Measurements from ENCODE around the gene SNCG. TPM values are rescaled to one million over a fixed set of nuclear protein-coding genes. Genes with fewer than 3 reads are reported as not detected.

Gene SNCG
- total RNA-seq, 1 donor from 2014 or later = 24.7 TPM

GRCh38 chr10:86956848-86957448 lies 1.5 kb upstream of the SNCG start:
- DNase-seq (ENCODE audit: missing footprints) = no peak
- no peak for ATAC-seq
- intact Hi-C loops (cut with DNase I) = no loop called here

GRCh38 chr10:86957471-86958115 lies 806 bp upstream of the SNCG start, which contains the start of gene MMRN2:
Gene MMRN2, minus strand, starts transcription at chr10:86957615. Its CDS starts 74 bp downstream, at chr10:86957541.
- intact Hi-C loops (cut with DNase I) = no loop called here
- no peak for DNase-seq (ENCODE audit: missing footprints)
- no peak for ATAC-seq

- intact Hi-C loops (cut with DNase I) = no loop called here
- DNase-seq (ENCODE audit: missing footprints) = peak; percentile 77
- ATAC-seq = peak; percentile 47
These were observed 720 bp downstream of the SNCG start for GRCh38 chr10:86958901-86959736.

- no peak for ATAC-seq
- intact Hi-C loops (cut with DNase I) = loop anchor here (2.0 kb wide), 1 partner anchor 21 kb away; no protein-coding TSS in a partner anchor
These were observed 1.3 kb downstream of the SNCG start for GRCh38 chr10:86959737-86960002.

GRCh38 chr10:86960003-86960862 lies 1.8 kb downstream of the SNCG start:
- DNase-seq (ENCODE audit: missing footprints) (peak; percentile 75), ATAC-seq (peak; percentile 62)
- intact Hi-C loops (cut with DNase I) = loop anchor here (2.0 kb wide), 1 partner anchor 21 kb away; no protein-coding TSS in a partner anchor

More at GRCh38 chr10:86959737-86960002, 1.3 kb downstream of the SNCG start:
- DNase-seq (ENCODE audit: missing footprints) = no peak

GRCh38 chr10:86960863-86961434 lies 2.5 kb downstream of the SNCG start:
- intact Hi-C loops (cut with DNase I) = loop anchor here (2.0 kb wide), 1 partner anchor 22 kb away; no protein-coding TSS in a partner anchor
- DNase-seq (ENCODE audit: missing footprints) (no peak), ATAC-seq (no peak)

GRCh38 chr10:86961481-86962091 lies 3.2 kb downstream of the SNCG start:
- intact Hi-C loops (cut with DNase I) = loop anchor here (2.0 kb wide), 1 partner anchor 23 kb away; no protein-coding TSS in a partner anchor
- DNase-seq (ENCODE audit: missing footprints) (no peak), ATAC-seq (no peak)

- DNase-seq (ENCODE audit: missing footprints) = no peak
- intact Hi-C loops (cut with DNase I) = no loop called here
- ATAC-seq = no peak
These were observed 4.0 kb downstream of the SNCG start for GRCh38 chr10:86962136-86962980.

- ATAC-seq = no peak
- intact Hi-C loops (cut with DNase I) = no loop called here
- DNase-seq (ENCODE audit: missing footprints) = no peak
These were observed 4.5 kb downstream of the SNCG start for GRCh38 chr10:86962981-86963310.

- no peak for ATAC-seq
- no peak for DNase-seq (ENCODE audit: missing footprints)
- intact Hi-C loops (cut with DNase I) = no loop called here
These were observed 5.0 kb downstream of the SNCG start for GRCh38 chr10:86963341-86963919.

- ATAC-seq = no peak
- intact Hi-C loops (cut with DNase I) = no loop called here
- no peak for DNase-seq (ENCODE audit: missing footprints)
These were observed 5.9 kb downstream of the SNCG start for GRCh38 chr10:86964061-86964846.

GRCh38 chr10:86964847-86965190 lies 6.4 kb downstream of the SNCG start:
- intact Hi-C loops (cut with DNase I) = loop anchor here (5.0 kb wide), 1 partner anchor 268 kb away; no protein-coding TSS in a partner anchor
- DNase-seq (ENCODE audit: missing footprints) (no peak), ATAC-seq (no peak)

GRCh38 chr10:86965986-86966654 lies 7.7 kb downstream of the SNCG start:
- ATAC-seq (no peak), DNase-seq (ENCODE audit: missing footprints) (no peak)
- intact Hi-C loops (cut with DNase I) = loop anchor here (5.0 kb wide), 1 partner anchor 269 kb away; no protein-coding TSS in a partner anchor

GRCh38 chr10:86967481-86967941 lies 9.1 kb downstream of the SNCG start:
- intact Hi-C loops (cut with DNase I) = loop anchor here (5.0 kb wide), 1 partner anchor 270 kb away; no protein-coding TSS in a partner anchor
- ATAC-seq (no peak), DNase-seq (ENCODE audit: missing footprints) (no peak)

GRCh38 chr10:86968271-86968993 lies 10.0 kb downstream of the SNCG start, which contains the start of gene ADIRF:
Gene ADIRF, plus strand, starts transcription at chr10:86968482. Its CDS starts 63 bp downstream, at chr10:86968545.
- DNase-seq (ENCODE audit: missing footprints) (peak; percentile 90), ATAC-seq (no peak)
- intact Hi-C loops (cut with DNase I) = loop anchor here (5.0 kb wide), 1 partner anchor 271 kb away; no protein-coding TSS in a partner anchor

Data from Right ventricle myocardium inferior (tissue), 1 donor.